K562 (cell line): Measurements from ENCODE around the gene PSMD13. TPM values are rescaled to one million over a fixed set of nuclear protein-coding genes. Genes with fewer than 3 reads are reported as not detected.

ENCODE experiments used
- BRD4 ChIP-seq: fragments of 200-600 bp; sonication (generic); IDR thresholded peaks from 2 replicates; pipeline ENCODE4 v1.6.1; 2017; ENCODE audit warnings: inconsistent platforms
- CBFA2T3 ChIP-seq: fragments of 450-650 bp; IDR thresholded peaks from 2 replicates; pipeline ENCODE4 v1.6.1; 2017
- CBX8 ChIP-seq: fragments of 200-600 bp; sonication (generic); IDR thresholded peaks from 2 replicates; pipeline ENCODE4 v1.6.1; 2012; ENCODE audit warnings: borderline replicate concordance, mixed run types, low read depth, mild to moderate bottlenecking, moderate library complexity, mixed read lengths, low read length, control low read depth, inconsistent platforms; ENCODE audit not compliant: poor library complexity, severe bottlenecking; ENCODE audit errors: extremely low read depth
- CREM ChIP-seq: IDR thresholded peaks from 2 replicates; pipeline ENCODE4 v1.6.1; 2014; ENCODE audit warnings: antibody characterized with exemption, low read depth
- EP400 ChIP-seq: fragments of 450-650 bp; IDR thresholded peaks from 2 replicates; pipeline ENCODE4 v1.6.1; 2017; ENCODE audit warnings: antibody characterized with exemption, mild to moderate bottlenecking, moderate library complexity
- ETV6 ChIP-seq, 3 experiments: fragments of 150-350 bp in 1 of 3; sonication (generic) in 1 of 3; formaldehyde crosslinking in 1 of 3; IDR thresholded peaks; 2 replicates each; pipeline versions ENCODE4 v1.6.1 to v1.8.0; 2014 to 2022; ENCODE audit warnings: borderline replicate concordance in 2 of 3, low read depth in 2 of 3, antibody characterized with exemption in 1 of 3, low read length in 1 of 3, mild to moderate bottlenecking in 1 of 3, missing genetic modification reagents in 1 of 3
- FOXK1 ChIP-seq: sonication (generic); formaldehyde crosslinking; IDR thresholded peaks from 2 replicates; pipeline ENCODE4 v1.8.0; 2022; ENCODE audit warnings: missing genetic modification reagents, mild to moderate bottlenecking, borderline replicate concordance
- GTF2E2 ChIP-seq: fragments of 200-800 bp; sonication (Bioruptor generic); IDR thresholded peaks from 2 replicates; pipeline ENCODE4 v1.6.1; 2016; ENCODE audit warnings: missing genetic modification characterization, missing compliant biosample characterization
- HDAC2 ChIP-seq: fragments of 450-650 bp; IDR thresholded peaks from 2 replicates; pipeline ENCODE4 v1.6.1; 2016; ENCODE audit warnings: mild to moderate bottlenecking
- HMGN3 ChIP-seq: IDR thresholded peaks from 2 replicates; pipeline ENCODE4 v1.6.1; 2011; ENCODE audit warnings: borderline replicate concordance, low read depth, mild to moderate bottlenecking, mixed read lengths, low read length; ENCODE audit not compliant: insufficient read length; ENCODE audit errors: extremely low read depth
- MCM5 ChIP-seq: fragments of 450-650 bp; IDR thresholded peaks from 2 replicates; pipeline ENCODE4 v1.6.1; 2016; ENCODE audit warnings: low read depth
- MLLT1 ChIP-seq, 2 experiments: fragments of 450-650 bp; IDR thresholded peaks; 2 replicates each; pipeline ENCODE4 v1.6.1; 2016
- PHF8 ChIP-seq: fragments of 200-600 bp; sonication (generic); IDR thresholded peaks from 2 replicates; pipeline ENCODE4 v1.6.1; 2012; ENCODE audit warnings: mixed run types, mild to moderate bottlenecking, inconsistent platforms, low read length, moderate library complexity, borderline replicate concordance
- POLR2AphosphoS5 ChIP-seq: IDR thresholded peaks from 2 replicates; pipeline ENCODE4 v1.6.1; 2011; ENCODE audit warnings: mild to moderate bottlenecking, low read depth, low read length, moderate library complexity; ENCODE audit not compliant: control insufficient read depth, insufficient read depth
- RBBP5 ChIP-seq: fragments of 200-600 bp; sonication (generic); IDR thresholded peaks from 2 replicates; pipeline ENCODE4 v1.6.1; 2012; ENCODE audit warnings: borderline replicate concordance, mild to moderate bottlenecking, low read length, control low read depth, inconsistent platforms; ENCODE audit not compliant: insufficient read depth, poor library complexity, severe bottlenecking
- SAFB2 ChIP-seq: fragments of 200-400 bp; formaldehyde crosslinking; IDR thresholded peaks from 2 replicates; pipeline ENCODE4 v1.6.1; 2018; ENCODE audit warnings: borderline replicate concordance, low read length, low read depth, moderate library complexity; ENCODE audit not compliant: severe bottlenecking
- SREBF1 ChIP-seq: fragments of 150-350 bp; IDR thresholded peaks from 2 replicates; pipeline ENCODE4 v1.6.1; 2014; ENCODE audit warnings: antibody characterized with exemption, low read depth, low read length, borderline replicate concordance
- SUPT5H ChIP-seq: fragments of 450-650 bp; IDR thresholded peaks from 2 replicates; pipeline ENCODE4 v1.6.1; 2016
- TAF9B ChIP-seq: fragments of 450-650 bp; IDR thresholded peaks from 2 replicates; pipeline ENCODE4 v1.6.1; 2018; ENCODE audit warnings: mild to moderate bottlenecking; ENCODE audit not compliant: partially characterized antibody
- TBL1XR1 ChIP-seq, 2 experiments: IDR thresholded peaks; 2 replicates each; pipeline ENCODE4 v1.6.1; 2012; ENCODE audit warnings: improper control_type of control experiment in 2 of 2, low read length in 2 of 2, mild to moderate bottlenecking in 1 of 2
- TBP ChIP-seq: optimal IDR thresholded peaks from 2 replicates; pipeline ENCODE3; 2011; ENCODE audit warnings: low read depth, low read length, improper control_type of control experiment
- VEZF1 ChIP-seq: fragments of 200-800 bp; sonication (Bioruptor generic); IDR thresholded peaks from 2 replicates; pipeline ENCODE4 v1.6.1; 2017; ENCODE audit warnings: missing genetic modification characterization, missing compliant biosample characterization
- ZNF431 ChIP-seq: sonication (generic); formaldehyde crosslinking; IDR thresholded peaks from 2 replicates; pipeline ENCODE4 v1.8.0; 2022; ENCODE audit warnings: mild to moderate bottlenecking, missing genetic modification reagents
- polyA plus RNA-seq, 8 experiments: library from polyadenylated mRNA; depleted of rRNA in 4 of 8; stranded (reverse) in 5 of 8; unstranded in 3 of 8; fragments of >200 nt; fragmentation: Nextera tagmentation in 2 of 8; fragmentation: Illumina TruSeq in 1 of 8; extraction: Ambion mirVana in 2 of 8; extraction: Trizol in 1 of 8; gene quantifications; 2 replicates each; pipeline versions ENCODE4 v1.2.1 to v1.2.3, GENCODE V29; 2011 to 2014; ENCODE audit warnings: inconsistent platforms in 1 of 8, missing spikeins in 1 of 8
- total RNA-seq, 7 experiments: library from RNA; depleted of rRNA in 6 of 7; stranded (reverse); fragments of >200 nt in 6 of 7; fragmentation: Illumina TruSeq in 2 of 7; extraction: Trizol in 2 of 7; gene quantifications; 2 replicates each; pipeline versions ENCODE4 v1.2.1 to v1.2.3, GENCODE V29; 2011 to 2021; ENCODE audit warnings: low replicate concordance in 1 of 7

Gene PSMD13
- total and polyA plus RNA-seq, 9 of the 15 experiments (the other 6 are each of a cell fraction or from before 2014, with no cell fraction given) = 185 to 383 (median 267) TPM

GRCh38 chr11:207208-207862 lies 29.4 kb upstream of the PSMD13 start, which contains the start of the genes BET1L and RIC8A (continued):
- no peak for TF ChIP-seq CBX8
- TF ChIP-seq CREM = peak; percentile 96
- TF ChIP-seq CBFA2T3 = no peak
- TF ChIP-seq HDAC2 = 0 out of 2 replicates have a peak, but pooled peaks have one; percentile 30
- no peak for TF ChIP-seq ZNF431
- no peak for TF ChIP-seq ETV6 (IDR thresholded peaks at IDR 0.05; ENCODE audit: borderline replicate concordance in 1 of 2, low read depth in 2 of 2, low read length in 1 of 2)
- TF ChIP-seq ETV6 (CRISPR knock-in tag; IDR thresholded peaks at IDR 0.05; ENCODE audit: borderline replicate concordance) = no peak
- peak; percentile 89 for TF ChIP-seq EP400
- TF ChIP-seq POLR2AphosphoS5 = peak; percentile 84
- TF ChIP-seq TAF9B = peak; percentile 80
- TF ChIP-seq SREBF1 = peak; percentile 47; the same call in 1 of the 2 replicates
- TF ChIP-seq VEZF1 (CRISPR knock-in tag) = peak; percentile 88
- peak; percentile 80 for TF ChIP-seq TBP
- TF ChIP-seq HMGN3 = peak; percentile 35
- peak; percentile 21 for TF ChIP-seq RBBP5
- no peak for TF ChIP-seq MCM5
- TF ChIP-seq SAFB2 = no peak
- TF ChIP-seq GTF2E2 (tag) = peak; percentile 71; the same call in 1 of the 2 replicates
- TF ChIP-seq SUPT5H = peak; percentile 96
- 0 out of 2 replicates have a peak, but pooled peaks have one; percentile 76 for TF ChIP-seq FOXK1
- TF ChIP-seq BRD4 = peak; percentile 78; the same call in 1 of the 2 replicates
- TF ChIP-seq MLLT1 (IDR thresholded peaks at IDR 0.05) = peak; percentile 74 to 75; a peak in 2 of 4 replicates
- peak; percentile 93; the same call in 1 of the 2 replicates for TF ChIP-seq PHF8
- 0 out of 4 replicates have a peak, but pooled peaks of 1 of the 2 experiments have one; percentile 16 for TF ChIP-seq TBL1XR1 (IDR thresholded peaks at IDR 0.05; ENCODE audit: low read length in 2 of 2)
